Fibroblast of mammary gland (primary cell): Measurements from ENCODE around the gene DCP2.

Source experiments
- DNase-seq: peaks from one replicate; pipeline ENCODE4 v3.0.0-alpha.2; 2010; ENCODE audit warnings: low read depth
- H3K4me3 ChIP-seq: 2 replicates; pipeline ENCODE4 v1.5.1; 2011; ENCODE audit warnings: low read depth, mild to moderate bottlenecking, low read length, moderate library complexity; ENCODE audit not compliant: control insufficient read depth
- TF ChIP-seq, protein P1 (sequence below): conservative IDR thresholded peaks from 2 replicates; pipeline ENCODE4 v1.5.1; 2011; ENCODE audit warnings: low read depth, low read length, inconsistent platforms; ENCODE audit not compliant: control insufficient read depth, insufficient read depth

DCP2 gene

DNA sequence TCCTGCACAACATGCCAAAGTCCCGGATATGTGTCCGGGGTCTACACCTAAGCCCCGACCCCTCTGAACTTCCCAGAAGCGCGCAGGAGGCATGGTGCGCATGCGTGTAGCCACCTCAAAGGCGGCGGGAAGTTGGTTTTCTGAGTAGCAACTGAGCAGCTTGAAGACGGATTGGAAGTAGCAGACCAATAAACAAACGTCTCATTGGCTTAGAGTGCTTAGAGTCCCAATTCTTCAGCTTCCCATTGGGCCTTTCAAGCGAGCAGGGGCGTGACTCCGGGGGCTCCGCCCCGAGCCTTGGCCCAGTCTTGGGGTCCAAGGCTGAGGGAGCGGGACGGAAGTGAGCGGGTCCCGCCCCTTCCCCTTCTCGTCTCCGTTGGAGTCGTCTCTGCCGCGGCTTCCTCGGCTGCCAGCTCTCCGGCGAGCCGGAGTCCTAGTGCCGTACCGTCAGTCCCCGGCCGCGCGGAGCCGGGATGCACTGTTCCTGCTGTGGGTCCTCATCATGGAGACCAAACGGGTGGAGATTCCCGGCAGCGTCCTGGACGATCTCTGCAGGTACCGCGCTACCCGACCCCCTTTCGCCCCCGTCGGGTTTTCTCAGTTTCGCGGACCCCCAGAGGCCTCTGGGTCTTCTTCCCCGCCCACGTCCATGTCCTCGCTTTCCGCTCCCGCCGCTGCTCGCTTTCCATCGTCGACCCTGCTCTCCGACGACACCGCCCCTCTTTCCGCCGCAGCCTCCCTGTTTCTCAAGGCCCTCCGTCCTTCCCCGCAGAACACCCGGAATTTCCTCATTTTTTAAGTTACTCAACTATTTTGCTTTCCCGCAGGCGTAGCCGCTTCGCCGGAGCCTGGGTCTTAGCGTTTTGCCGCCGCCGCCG is at the start of gene DCP2:
Gene DCP2, plus strand, starts transcription at position 367 of the 878 bp plus-strand sequence. Its CDS starts 136 bp downstream, at position 503.
- peak within 1 kb of the TSS; percentile 93 for H3K4me3 ChIP-seq
- TF ChIP-seq, protein P1, sequence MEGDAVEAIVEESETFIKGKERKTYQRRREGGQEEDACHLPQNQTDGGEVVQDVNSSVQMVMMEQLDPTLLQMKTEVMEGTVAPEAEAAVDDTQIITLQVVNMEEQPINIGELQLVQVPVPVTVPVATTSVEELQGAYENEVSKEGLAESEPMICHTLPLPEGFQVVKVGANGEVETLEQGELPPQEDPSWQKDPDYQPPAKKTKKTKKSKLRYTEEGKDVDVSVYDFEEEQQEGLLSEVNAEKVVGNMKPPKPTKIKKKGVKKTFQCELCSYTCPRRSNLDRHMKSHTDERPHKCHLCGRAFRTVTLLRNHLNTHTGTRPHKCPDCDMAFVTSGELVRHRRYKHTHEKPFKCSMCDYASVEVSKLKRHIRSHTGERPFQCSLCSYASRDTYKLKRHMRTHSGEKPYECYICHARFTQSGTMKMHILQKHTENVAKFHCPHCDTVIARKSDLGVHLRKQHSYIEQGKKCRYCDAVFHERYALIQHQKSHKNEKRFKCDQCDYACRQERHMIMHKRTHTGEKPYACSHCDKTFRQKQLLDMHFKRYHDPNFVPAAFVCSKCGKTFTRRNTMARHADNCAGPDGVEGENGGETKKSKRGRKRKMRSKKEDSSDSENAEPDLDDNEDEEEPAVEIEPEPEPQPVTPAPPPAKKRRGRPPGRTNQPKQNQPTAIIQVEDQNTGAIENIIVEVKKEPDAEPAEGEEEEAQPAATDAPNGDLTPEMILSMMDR = no peak
- DNase-seq = peak; percentile 100

DNA sequence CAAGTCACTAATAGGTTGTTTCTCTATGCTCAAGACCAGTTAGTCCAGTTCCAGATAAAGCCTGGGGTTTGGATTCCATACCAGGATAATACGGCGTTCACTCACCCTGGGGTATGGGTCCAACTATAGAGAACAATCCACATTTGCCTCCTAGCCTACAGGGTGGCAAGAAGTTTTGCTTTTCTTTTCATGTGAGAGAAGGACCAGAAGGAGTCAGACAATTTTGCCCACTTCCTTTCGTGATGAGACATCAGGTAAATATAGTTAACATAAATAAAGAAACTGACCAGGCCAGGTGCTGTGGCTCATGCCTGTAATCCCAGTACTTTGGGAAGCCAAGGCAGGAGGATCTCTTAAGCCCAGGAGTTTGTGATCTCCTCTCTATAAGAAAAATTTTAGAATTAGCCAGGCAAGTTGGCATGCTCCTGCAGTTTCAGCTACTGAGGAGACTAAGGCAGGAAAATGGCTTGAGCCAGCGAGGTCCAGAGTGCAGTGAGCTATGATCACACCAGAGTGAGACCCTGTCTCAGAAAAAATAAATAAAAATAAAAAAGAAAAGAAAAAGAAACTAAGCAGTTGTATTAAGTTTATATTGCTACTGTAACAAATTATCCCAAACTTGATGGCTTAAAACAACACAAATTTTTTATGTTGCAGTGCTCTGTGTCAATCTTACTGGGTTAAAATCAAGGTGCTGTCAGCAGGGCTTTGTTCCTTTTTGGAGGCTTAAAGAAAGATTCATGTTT is 47.1 kb upstream of the DCP2 start:
- H3K4me3 ChIP-seq = no peak overlapping the region
- TF ChIP-seq, protein P1 = no peak
- no peak for DNase-seq

DNA sequence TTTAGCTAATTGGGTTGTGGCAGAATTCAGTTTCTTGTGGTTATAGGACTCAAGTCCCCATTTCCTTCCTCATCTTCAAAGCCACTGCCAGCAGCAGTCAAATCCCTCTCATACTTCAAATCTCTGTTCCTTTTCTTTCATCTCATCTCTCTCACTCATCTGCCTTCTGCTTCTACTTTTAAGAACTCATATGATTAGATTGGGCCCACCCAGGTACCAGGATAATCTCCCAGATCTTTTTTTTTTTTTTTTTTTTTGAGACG is 46.6 kb upstream of the DCP2 start:
- DNase-seq = no peak
- no peak overlapping the region for H3K4me3 ChIP-seq
- TF ChIP-seq, protein P1 = no peak

DNA sequence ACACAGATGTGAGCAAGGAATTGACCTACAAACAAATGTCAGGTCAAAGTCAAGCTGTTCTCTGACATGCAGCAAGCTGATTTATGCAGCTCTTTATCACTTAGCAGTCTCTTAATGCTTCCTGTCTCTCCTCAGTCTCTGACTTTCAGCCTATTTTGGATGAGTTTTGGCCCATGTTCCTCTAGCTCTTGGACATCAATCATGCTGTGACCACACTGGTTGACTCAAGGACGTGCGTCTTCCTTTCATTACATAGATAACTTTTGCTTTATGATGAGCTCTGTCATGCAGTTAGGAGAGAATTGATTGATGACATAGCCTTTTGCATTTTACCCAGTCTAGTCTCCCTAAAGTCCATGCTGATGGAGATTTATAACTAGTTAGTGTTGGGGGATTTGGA is 45.1 kb upstream of the DCP2 start:
- TF ChIP-seq, protein P1 = no peak
- H3K4me3 ChIP-seq = no peak overlapping the region
- DNase-seq = peak; percentile 78

DNA sequence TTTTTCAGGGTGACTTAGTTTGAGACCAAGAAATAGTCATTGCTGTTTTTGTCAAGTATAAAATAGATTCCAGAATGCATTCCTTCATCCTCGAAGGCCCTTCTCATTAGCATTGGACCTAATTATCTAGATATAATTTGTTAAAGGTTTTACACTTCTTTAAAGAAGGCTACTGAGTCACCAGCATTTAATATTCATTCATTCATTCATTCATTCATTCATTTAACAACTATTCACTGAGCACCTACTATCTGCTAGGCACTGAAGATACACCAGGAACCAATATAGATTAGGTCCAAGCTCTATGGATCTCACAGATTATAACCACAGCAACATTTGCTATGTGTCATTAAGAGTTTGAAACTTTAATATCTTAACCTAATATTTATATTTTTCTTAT is 43.5 kb upstream of the DCP2 start:
- DNase-seq = no peak
- TF ChIP-seq, protein P1 = no peak
- H3K4me3 ChIP-seq = no peak overlapping the region

DNA sequence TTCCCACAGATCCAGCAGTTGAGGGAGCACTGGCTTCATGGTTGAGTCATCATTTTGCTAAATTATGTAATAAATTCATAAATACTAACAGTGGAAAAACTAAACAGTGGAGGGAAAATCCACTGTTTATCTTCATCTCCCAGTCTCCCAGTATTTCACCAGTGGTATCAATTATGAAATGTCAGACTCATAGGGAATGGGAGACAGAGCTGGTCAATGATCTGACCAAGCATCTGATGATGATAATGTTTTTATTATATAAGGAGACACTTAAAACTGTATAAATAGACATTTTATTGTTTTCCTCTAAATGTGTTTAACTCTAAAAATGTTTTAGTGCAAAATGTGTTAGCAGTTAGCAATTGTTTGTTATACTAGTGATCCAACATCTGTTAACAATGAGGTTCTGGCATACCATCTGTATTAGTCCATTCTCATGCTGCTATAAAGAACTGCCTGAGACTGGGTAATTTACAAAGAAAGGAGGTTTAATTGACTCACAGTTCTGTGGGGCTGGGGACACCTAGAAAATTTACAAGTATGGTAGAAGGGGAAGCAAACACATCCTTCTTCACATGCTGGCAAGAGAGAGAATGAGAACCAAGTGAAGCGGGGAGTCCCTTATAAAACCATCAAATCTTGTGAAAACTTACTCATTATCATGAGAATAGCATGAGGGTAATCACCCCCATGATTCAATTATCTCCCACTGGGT is 42.8 kb upstream of the DCP2 start:
- DNase-seq = peak; percentile 82
- TF ChIP-seq, protein P1 = no peak
- H3K4me3 ChIP-seq = no peak overlapping the region
